ENCODE data around the gene TLE2.
"Not testable (repeated sequence)": the region's sequence is repeated elsewhere in the genome, so short reads cannot be mapped to it uniquely, and the experiment has no call there.

Gene TLE2

GRCh38 chr19:3055741-3056416, 26.8 kb upstream of the TLE2 start:
- no peak for DNase-seq

GRCh38 chr19:3054972-3055740, 26.1 kb upstream of the TLE2 start:
- no peak for DNase-seq

GRCh38 chr19:3054265-3054971, 25.3 kb upstream of the TLE2 start:
- DNase-seq, result no peak

- no peak for DNase-seq
These were observed 24.7 kb upstream of the TLE2 start for GRCh38 chr19:3053780-3054179.

- no peak for DNase-seq
These were observed 24.1 kb upstream of the TLE2 start for GRCh38 chr19:3053218-3053621.

GRCh38 chr19:3050016-3050415, 20.9 kb upstream of the TLE2 start:
- DNase-seq, result not testable (repeated sequence)

- DNase-seq, result no peak
These were observed 20.0 kb upstream of the TLE2 start for GRCh38 chr19:3049089-3049488.

- no peak for DNase-seq
These were observed 19.1 kb upstream of the TLE2 start for GRCh38 chr19:3048190-3048533.

- no peak for DNase-seq
These were observed 18.6 kb upstream of the TLE2 start for GRCh38 chr19:3047496-3048189.

- DNase-seq, result no peak
These were observed 17.8 kb upstream of the TLE2 start for GRCh38 chr19:3046698-3047495.

GRCh38 chr19:3045885-3046697, 17.0 kb upstream of the TLE2 start:
- no peak for DNase-seq

GRCh38 chr19:3045191-3045590, 16.1 kb upstream of the TLE2 start:
- no peak for DNase-seq

GRCh38 chr19:3042621-3043267, 13.7 kb upstream of the TLE2 start:
- DNase-seq, result no peak

GRCh38 chr19:3041761-3042620, 12.9 kb upstream of the TLE2 start:
- DNase-seq, result no peak

- no peak for DNase-seq
These were observed 12.2 kb upstream of the TLE2 start for GRCh38 chr19:3041327-3041726.

GRCh38 chr19:3039641-3040077, 10.6 kb upstream of the TLE2 start:
- no peak for DNase-seq

GRCh38 chr19:3039125-3039524, 10.0 kb upstream of the TLE2 start:
- DNase-seq, result no peak

- no peak for DNase-seq
These were observed 9.1 kb upstream of the TLE2 start for GRCh38 chr19:3038214-3038613.

- DNase-seq, result not testable (repeated sequence)
These were observed 8.0 kb upstream of the TLE2 start for GRCh38 chr19:3036977-3037544.

Data from amniotic stem cell (primary cell).